Cardiac fibroblast (primary cell): ENCODE measurements around the gene TTC23.

Experiments used
- DNase-seq, 2 donors: peaks; one replicate each; pipeline versions ENCODE4 v3.0.0 to v3.0.0-alpha.2; 2010; ENCODE audit warnings: low read depth in 2 of 2
- H3K4me3 ChIP-seq, 2 donors: replicated peaks in 1 of 2; 1 replicate in 1 of 2; 2 replicates in 1 of 2; pipeline ENCODE4 v1.5.1; 2011; ENCODE audit warnings: low read depth in 2 of 2, low read length in 2 of 2, mild to moderate bottlenecking in 2 of 2, moderate library complexity in 1 of 2
- TF ChIP-seq, protein P1 (sequence below): IDR thresholded peaks from one replicate; pipeline ENCODE4 v1.5.1; 2011; ENCODE audit warnings: low read depth, mild to moderate bottlenecking, low read length, inconsistent platforms

The TTC23 gene

DNA sequence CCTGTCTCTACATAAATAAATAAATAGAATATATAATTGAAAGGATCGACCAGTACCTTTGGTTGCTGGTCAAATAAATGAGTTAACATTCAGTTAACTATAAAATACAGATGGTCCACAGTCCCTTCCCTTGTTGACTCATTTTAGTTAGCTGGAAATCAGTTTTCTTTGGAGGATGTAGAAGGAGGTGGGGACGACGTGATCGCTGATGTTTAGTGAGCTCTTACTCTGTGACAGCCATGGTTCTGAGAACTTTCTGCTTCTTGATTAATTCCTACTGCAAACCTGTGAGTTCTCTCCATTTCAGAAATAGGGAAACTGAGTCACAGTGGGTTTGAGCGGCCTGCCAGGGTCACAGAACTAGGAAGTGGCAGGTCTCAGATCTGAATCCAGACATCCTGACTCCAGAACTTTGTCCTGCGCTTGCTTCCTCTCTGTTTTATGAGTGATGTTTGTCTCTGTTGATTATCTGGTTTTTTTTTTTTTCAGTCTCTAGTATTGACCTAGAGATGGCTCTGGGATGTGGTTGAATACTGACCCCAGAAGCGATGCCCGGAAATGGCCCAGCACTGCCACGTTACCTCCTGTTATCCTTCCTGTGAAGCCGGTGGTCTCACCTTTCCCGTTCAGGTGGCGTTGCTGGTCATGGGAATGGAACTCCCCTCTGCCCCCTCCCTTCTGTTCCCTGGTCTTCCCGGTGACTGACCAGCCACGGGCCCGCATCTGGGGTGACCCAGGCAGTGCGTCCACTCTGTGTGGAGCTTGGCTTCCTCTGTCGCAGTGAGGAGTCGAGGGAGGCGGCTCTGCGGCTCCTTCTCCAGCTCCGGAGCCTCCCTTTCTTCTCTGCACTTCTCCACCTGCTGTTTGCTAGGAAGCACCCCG is 126.3 kb downstream of the TTC23 start:
- H3K4me3 ChIP-seq, result peak overlapping the region; percentile 8 to 16
- DNase-seq, result no peak
- TF ChIP-seq, protein P1, sequence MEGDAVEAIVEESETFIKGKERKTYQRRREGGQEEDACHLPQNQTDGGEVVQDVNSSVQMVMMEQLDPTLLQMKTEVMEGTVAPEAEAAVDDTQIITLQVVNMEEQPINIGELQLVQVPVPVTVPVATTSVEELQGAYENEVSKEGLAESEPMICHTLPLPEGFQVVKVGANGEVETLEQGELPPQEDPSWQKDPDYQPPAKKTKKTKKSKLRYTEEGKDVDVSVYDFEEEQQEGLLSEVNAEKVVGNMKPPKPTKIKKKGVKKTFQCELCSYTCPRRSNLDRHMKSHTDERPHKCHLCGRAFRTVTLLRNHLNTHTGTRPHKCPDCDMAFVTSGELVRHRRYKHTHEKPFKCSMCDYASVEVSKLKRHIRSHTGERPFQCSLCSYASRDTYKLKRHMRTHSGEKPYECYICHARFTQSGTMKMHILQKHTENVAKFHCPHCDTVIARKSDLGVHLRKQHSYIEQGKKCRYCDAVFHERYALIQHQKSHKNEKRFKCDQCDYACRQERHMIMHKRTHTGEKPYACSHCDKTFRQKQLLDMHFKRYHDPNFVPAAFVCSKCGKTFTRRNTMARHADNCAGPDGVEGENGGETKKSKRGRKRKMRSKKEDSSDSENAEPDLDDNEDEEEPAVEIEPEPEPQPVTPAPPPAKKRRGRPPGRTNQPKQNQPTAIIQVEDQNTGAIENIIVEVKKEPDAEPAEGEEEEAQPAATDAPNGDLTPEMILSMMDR, result no peak

DNA sequence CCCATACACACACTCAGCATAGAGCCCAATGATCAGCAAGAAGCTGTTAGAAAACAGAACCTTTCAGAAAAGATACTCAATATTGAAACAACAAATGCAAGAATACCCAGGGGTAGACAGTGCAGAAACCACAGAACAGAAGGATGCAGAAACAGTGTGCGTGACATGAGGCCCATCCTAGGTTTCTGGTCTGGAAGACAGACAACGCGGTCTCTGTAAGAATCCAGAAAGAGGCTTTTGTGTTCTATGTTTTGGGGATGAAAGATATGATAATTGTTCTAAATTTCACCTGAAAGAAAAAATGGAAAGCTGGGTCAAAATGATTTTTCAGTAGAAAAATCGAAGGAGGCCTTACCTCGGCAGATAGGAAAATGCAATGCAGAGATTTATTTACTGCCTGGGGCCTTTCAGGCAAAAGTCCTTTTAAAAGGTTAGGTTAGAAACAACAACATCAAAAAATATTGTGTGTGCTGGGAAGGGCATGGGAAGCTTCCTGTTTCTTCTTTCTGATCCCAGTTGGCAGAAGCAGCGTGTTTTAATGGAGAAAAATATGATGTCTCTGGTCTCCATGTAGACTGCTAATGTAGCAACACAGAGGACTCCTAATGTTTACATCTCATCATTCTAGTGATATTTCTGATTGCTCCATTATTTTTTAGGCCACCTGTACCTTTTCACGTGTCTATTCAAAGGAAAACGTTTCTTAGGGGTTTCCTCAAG is 127.5 kb downstream of the TTC23 start:
- TF ChIP-seq, protein P1, result no peak
- H3K4me3 ChIP-seq, result no peak overlapping the region
- no peak for DNase-seq

DNA sequence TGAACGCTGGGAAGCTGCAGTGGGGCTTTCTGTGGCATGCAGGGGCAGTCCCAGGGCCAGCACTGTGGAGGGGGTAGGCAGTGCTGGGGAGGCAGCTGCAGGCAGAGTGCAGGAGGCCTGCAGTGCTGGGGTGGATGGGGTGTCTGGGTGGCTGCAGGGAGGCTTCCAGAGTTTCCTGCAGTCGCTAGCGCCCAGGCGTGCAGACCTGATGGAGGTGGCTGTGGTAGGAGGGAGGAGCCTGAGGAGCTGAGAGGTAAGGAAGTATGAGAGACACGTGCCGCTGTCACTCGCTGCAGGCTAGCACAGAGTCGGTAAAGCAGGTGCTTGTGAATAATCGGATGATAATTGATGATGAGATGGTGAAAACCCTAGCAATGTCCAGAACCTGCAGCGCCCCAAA is 128.2 kb downstream of the TTC23 start:
- no peak for DNase-seq
- no peak overlapping the region for H3K4me3 ChIP-seq
- TF ChIP-seq, protein P1, result no peak

DNA sequence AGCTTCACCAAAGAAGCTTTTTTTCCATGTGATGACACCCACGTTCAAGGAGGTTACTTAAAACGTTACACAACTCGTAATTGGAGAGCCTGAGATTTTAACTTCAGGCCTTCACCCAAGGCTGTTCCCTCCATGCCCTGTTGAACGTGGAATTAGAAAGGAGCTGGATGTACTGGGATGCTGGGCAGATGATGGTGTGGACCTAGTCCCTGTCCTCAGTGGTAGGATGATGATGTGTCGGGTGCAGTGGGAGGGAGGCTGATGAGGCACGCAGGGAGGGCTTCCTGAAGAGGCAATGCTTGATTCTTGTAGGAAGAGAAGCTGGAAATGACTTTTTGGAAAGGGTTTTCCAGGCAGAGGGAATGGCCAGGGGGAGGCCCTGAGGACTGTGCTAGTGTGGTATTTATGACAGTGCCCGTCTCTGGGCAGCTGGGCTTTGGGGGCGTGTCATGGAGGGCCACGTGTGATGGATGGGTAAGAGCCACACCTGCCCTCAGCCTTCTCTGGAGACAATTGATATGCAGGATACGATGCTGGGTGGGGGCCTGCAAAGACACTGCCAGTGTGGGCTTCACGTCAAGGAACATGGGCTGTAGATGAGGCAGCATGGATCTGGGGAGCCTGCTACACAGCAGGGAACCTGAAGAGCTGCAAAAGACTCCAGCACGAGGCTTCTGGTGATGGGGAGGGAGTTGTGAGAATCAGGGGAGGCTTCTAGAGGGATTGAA is 129.2 kb downstream of the TTC23 start:
- TF ChIP-seq, protein P1, result no peak
- no peak overlapping the region for H3K4me3 ChIP-seq
- peak in 1 of 2 donors; percentile 15 for DNase-seq

DNA sequence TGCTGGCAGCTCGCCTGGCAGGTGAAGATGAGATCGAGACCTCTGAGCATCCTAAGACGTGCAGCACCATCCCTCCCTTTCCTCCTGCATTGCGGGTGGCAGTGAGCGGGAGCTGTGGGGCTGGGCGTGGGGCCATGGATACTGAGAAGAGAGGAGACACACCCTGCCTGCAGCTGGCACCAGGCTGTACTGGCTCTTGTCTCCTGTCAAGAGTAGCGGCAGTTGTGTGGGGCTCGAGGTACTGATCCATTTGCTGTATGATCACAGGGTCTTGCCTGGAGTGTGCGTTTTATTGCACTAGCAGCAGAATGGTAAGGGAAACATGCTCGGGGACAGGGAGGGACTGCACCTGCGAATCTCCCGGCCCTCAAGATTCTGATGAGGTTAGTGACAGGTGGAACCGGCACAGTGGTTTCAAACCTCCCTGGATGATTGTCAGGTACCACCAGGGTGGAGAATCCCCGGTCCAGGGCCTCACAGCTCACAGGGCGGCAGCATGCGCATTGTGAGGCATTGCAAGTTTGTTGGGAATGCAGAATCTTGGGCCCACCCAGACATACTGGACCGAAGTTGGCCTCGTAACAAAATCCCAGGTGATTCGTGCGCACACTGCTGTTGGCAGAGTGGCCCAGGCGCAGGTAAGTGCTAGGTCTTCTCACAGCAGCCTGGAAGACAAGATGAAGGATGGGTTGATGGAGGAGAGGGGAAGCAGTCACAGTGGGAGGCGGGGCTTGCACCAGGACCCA is 130.4 kb downstream of the TTC23 start:
- TF ChIP-seq, protein P1, result no peak
- no peak overlapping the region for H3K4me3 ChIP-seq
- no peak for DNase-seq

DNA sequence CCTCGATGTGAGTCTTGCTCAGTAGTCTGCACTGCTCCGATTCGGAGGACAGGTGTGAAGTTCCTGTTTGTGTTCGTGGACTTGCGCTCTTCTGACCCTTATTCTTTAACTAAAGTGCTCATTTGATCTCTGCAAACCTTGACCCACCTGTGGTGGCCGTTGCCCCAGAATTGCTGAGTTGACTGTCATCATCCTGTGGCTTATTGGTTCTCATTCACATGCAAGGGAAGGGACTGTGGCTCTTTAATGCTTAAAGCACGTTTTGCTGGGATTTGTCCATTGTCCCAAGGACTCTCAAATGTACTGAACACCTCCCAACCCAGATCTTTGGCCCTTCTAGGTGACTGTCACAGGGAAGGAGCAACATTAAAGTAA is 131.1 kb downstream of the TTC23 start:
- TF ChIP-seq, protein P1, result no peak
- DNase-seq, result no peak
- no peak overlapping the region for H3K4me3 ChIP-seq
